HG03095 (cell line): ENCODE results near the gene CMIP.

Source experiments
- ATAC-seq: cut with Tn5 transposase; IDR thresholded peaks from one replicate; pipeline ENCODE4 v1.9.1; 2021; ENCODE audit warnings: moderate library complexity; ENCODE audit not compliant: unreplicated experiment

CMIP gene

DNA sequence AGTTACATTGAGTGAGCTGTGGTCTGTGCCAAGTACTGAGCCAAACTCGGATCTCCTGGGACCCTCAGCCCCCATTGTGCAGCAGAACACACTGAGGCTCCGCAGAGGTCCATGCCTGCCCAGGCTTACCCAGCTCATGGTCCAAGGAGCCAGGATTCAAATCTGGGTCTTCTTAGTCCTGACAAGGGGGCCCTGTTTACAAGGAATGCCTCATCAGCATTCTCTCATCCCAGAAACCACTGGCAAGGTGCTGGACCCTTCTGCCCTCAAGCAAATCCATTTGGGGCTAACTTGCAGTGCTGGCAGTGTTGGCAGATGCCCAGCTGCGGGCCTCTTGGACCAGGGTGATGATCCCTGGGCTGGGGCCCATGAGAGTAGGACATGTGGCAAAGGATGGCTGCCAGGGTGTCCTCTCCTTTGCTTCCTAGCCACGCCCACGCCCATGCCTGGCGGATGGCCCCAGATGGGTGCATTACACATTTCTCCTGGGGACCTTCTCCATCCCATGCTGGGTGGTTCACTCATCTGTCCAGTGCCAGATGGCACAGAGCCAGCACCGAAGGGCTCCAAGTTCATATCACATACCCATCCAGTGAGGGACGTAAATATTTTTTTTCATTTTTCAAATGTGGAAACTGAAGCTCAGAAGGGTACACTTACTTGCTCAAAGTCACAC lies 117.7 kb downstream of the CMIP start:
- ATAC-seq, result no peak

DNA sequence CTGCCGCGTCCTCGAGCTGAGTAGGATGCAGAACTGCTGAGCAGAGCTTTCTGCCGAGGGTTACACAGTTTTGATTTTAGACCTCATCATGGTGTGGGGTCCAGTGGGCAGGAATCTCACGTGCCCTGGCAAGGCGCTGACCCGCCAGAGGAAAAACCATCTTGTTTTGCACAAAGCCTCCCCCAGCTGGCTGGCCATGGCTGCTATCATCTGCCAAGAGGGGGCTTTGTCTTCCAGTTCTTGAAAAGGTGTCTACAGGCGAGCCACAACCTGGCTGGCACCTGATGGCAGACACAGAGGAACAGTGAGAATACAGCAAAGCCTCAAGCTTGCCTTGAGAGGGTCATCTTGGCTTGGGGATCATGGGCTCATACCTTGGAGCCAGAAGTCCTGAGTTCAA lies 118.3 kb downstream of the CMIP start:
- no peak for ATAC-seq

DNA sequence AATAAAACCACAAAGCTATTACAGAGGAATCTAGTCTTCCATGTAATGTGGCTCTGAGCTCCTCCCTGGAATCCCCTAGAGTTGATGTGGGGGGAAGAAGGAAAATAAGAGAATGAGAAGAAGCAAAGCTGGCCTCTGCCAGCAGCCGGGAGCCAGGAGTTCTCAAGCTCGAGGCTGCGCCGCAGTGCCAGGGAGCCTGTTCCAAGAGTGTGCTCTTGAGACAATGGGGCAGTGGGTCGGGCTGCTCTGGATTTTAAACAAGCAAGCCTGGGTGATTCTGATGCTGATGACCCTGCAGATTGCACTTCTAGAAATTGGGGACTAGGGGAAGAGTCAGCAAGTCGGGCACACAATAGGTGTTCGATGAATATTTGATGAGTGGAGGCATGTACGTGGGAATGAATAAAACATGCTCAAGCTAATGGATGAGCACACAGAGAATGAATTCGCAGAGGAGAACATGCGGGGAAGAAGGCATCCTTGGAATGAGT lies 119.9 kb downstream of the CMIP start:
- ATAC-seq, result no peak

- no peak for ATAC-seq
Measured at GRCh38 chr16:81565321-81566028, 120.9 kb downstream of the CMIP start.

DNA sequence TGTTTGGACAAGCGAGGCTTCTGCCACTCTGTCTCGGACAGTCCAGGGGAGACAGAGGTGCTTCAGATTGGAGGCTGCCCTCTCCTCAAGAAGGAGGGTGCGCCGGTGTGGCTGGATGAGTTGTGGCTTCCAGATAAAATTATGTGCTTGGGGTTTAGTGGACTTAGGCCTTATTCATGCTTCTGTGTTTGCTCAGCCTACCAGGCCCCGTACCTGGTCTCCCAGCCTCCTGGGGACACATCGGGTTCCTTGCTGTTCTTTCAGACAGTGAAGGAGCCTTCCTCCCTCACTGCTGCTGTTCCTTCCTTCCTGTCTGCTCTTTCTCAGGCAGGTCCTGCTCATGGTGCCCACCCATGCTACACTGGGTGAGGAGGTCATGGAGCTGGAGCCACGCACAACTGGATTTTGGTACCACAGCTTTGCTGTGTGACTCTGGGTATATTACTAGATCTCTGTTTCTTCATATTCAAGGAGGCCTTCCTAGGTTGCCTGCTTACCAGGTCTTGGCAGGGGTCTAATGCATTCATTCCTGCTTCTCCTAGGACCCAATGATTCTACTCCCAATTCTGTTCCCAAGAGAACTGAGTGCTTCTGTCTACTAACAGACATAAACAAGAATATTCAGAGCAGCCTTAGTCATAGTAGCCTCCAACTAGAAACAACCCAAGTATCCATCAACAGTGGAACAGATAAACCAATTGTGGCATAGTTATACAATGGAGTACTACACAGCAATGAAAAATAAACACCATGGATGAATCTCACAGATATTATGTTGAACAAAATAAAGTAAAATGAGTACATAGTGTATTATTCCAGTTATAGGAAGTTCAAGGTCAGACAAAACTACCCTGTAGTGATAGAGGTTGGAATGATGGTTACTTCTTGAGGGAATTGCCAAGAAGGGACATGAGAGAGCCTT lies 121.7 kb downstream of the CMIP start:
- no peak for ATAC-seq

DNA sequence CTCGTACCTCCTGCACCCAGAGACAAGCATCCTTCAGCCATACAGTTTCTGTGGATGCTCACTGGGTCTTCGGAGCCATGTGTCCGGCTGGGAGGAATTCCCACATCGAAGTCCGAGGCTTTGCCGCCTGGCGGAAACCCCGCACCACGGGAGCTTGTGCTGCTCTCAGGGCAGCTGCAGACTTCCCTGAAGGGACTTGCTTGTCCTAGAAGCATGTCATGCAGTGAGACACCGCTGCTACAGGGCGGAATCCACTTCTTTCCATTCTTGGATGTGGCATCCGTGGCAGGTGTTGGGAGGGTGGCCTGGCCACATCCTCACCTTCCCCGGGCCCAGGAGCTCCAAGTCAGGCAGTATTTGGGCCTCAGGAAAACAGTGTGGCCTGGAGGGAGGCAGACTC lies 122.5 kb downstream of the CMIP start:
- ATAC-seq, result no peak

GRCh38 chr16:81567987-81568748 lies 123.6 kb downstream of the CMIP start:
- ATAC-seq, result no peak

- ATAC-seq, result no peak
Measured at GRCh38 chr16:81568749-81569087, 124.1 kb downstream of the CMIP start.

DNA sequence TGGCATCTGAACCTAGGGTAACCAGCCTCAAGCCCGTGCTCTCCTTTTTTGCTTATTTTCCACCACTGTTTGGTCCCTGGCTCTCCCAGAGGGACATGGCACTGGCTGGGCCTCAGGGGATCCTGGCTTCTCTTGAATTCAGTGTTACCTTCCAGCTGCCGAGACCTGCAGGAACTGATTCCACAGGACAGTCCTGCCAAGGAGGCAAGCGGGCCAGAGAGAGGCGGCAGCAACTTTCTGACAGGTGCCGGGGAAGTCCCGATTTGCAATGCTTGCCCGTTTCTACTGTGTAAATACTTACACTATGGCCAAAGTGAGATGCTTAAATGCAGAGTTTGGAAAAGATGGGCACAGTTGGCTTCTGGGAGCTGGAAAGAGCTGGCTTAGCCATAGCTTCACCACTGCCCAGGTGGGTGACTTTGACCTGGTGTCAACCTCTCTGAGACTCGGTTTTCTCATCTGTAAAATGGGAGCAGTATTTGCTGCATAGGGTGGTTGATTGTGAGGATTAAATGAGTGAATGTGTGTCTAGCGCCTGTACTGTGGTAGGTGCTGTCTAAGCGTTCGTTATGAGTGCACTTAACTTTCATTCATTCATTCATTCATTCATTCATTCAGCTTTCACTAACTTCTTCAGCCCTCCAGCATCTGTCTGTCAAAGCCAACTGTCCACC lies 124.9 kb downstream of the CMIP start:
- no peak for ATAC-seq

- ATAC-seq, result no peak
Measured at GRCh38 chr16:81570151-81570846, 125.7 kb downstream of the CMIP start.

GRCh38 chr16:81571175-81571574 lies 126.6 kb downstream of the CMIP start:
- no peak for ATAC-seq

- no peak for ATAC-seq
Measured at GRCh38 chr16:81571592-81572385, 127.2 kb downstream of the CMIP start.

DNA sequence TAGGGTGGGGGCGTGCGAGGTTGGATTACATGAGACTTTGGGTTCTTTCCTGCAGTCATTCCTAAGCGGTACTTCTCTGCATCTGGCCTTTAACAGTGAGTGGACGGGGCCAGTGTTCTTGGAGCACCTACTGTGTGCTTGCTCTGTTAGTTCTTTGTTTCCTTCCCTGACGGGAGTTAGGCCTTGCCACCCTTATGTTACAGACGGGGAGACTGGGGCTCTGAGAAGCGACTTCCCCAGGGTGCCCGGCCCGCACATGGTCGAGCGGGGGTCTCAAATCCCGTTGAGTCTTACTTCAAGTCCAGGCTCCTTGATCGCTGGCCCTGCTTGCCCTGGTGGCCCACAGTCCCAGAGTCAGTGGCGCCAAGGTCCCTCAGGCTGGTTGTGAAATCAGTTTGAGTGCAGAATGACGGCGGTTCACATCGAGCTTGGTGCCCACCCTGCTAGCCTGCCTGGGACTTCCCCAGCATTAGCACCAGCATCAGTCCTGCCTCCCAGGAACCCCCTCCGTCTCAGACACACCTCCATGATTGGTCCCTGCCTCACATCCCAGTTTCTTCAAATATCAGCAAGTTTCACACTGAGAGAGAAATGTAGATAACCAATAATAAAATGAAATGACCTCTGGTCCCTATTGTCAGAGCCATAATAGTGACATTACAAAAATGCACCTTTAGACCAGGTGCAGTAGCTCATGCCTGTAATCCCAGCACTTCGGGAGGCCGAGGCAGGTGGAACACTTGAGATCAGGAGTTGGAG lies 128.0 kb downstream of the CMIP start:
- ATAC-seq, result no peak

GRCh38 chr16:81573533-81574020 lies 129.0 kb downstream of the CMIP start:
- ATAC-seq, result no peak

GRCh38 chr16:81574168-81574567 lies 129.6 kb downstream of the CMIP start:
- no peak for ATAC-seq

DNA sequence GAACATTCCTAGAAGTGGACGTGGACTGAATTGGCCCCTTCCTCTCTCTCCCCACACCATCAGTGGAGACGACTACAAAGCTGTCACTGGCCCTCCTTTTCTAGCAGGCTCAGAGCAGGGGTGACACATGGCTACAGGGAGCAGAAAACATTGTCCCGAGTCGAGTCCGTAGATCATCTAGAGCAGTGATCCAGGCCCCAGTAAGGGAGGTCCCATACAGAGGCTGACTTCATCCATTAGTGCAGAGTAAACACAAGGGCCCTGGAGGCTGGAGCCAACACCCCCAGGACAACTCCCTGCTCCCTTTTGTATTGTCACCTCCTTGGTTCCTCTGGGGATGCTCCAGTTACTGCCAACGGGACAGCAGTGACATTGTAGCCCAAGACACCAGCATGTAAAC lies 130.7 kb downstream of the CMIP start:
- no peak for ATAC-seq

- ATAC-seq, result no peak
Measured at GRCh38 chr16:81575834-81576233, 131.2 kb downstream of the CMIP start.

DNA sequence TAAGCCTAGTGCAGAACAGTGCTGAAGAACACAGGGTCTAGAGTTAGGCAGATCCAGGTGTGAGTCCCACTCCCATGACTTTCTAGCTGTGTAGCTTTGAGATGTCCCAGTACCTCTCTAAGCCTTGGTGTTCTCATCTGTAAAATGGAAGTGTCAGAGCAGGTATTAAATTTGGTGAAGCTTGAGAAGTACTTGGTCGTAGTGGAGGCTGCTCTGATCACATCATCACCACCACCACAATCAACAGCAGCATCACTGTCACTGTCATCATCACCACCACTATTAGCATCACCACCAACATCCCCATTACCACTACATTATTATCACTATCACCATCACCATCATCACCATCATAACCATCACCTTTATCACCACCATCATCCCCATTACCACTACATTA lies 132.1 kb downstream of the CMIP start:
- no peak for ATAC-seq
